Osteoblast (primary cell): ENCODE data around the gene CLEC16A. TPM values are rescaled to one million over a fixed set of nuclear protein-coding genes. Genes with fewer than 3 reads are reported as not detected.

Experiments
- DNase-seq: peaks from one replicate; pipeline ENCODE4 v3.0.0; 2011; ENCODE audit warnings: low spot score, mixed read lengths; ENCODE audit not compliant: insufficient read length; ENCODE audit errors: missing footprints
- H2AFZ ChIP-seq: 2 replicates; pipeline ENCODE4 v1.6.0; 2011; ENCODE audit warnings: mild to moderate bottlenecking, low read length
- H3K27ac ChIP-seq: 2 replicates; pipeline ENCODE4 v1.5.1; 2011; ENCODE audit warnings: mild to moderate bottlenecking, low read depth, low read length, moderate library complexity
- H3K27me3 ChIP-seq: 2 replicates; pipeline ENCODE4 v1.6.0; 2012; ENCODE audit warnings: mild to moderate bottlenecking, control low read depth, inconsistent platforms, low read length, moderate library complexity; ENCODE audit not compliant: insufficient read depth
- H3K36me3 ChIP-seq: 2 replicates; pipeline ENCODE4 v1.5.1; 2011; ENCODE audit warnings: mild to moderate bottlenecking, low read length, control low read depth, moderate library complexity; ENCODE audit not compliant: insufficient read depth
- H3K4me1 ChIP-seq: 2 replicates; pipeline ENCODE4 v1.5.1; 2011; ENCODE audit warnings: mild to moderate bottlenecking, low read length, control low read depth, moderate library complexity; ENCODE audit not compliant: insufficient read depth
- H3K4me2 ChIP-seq: 2 replicates; pipeline ENCODE4 v1.6.0; 2011; ENCODE audit warnings: mild to moderate bottlenecking, low read length; ENCODE audit not compliant: insufficient read depth
- H3K4me3 ChIP-seq: fragments of 200-600 bp; sonication (generic); 3 replicates; pipeline ENCODE4 v1.5.1; 2012; ENCODE audit warnings: mild to moderate bottlenecking, low read length, inconsistent platforms; ENCODE audit not compliant: insufficient read depth
- H3K79me2 ChIP-seq: 2 replicates; pipeline ENCODE4 v1.6.0; 2012; ENCODE audit warnings: mild to moderate bottlenecking, low read length, control low read depth, inconsistent platforms; ENCODE audit not compliant: insufficient read depth
- H3K9me3 ChIP-seq: 2 replicates; pipeline ENCODE4 v1.5.1; 2011; ENCODE audit warnings: low read depth, low read length, control low read depth
- H4K20me1 ChIP-seq: 2 replicates; pipeline ENCODE4 v1.6.0; 2012; ENCODE audit warnings: mild to moderate bottlenecking, low read length, control low read depth; ENCODE audit not compliant: insufficient read depth
- total RNA-seq: library from RNA; depleted of rRNA; stranded (reverse); fragments of >200 nt; gene quantifications from 2 replicates; pipeline ENCODE4 v1.2.3, GENCODE V29; 2012
- TF ChIP-seq, protein P1 (sequence below): IDR thresholded peaks from 2 replicates; pipeline ENCODE4 v1.5.1; 2011; ENCODE audit warnings: mild to moderate bottlenecking, low read depth, low read length, moderate library complexity; ENCODE audit errors: extremely low read depth

Gene CLEC16A
- total RNA-seq, 1 donor = 25.7 TPM

DNA sequence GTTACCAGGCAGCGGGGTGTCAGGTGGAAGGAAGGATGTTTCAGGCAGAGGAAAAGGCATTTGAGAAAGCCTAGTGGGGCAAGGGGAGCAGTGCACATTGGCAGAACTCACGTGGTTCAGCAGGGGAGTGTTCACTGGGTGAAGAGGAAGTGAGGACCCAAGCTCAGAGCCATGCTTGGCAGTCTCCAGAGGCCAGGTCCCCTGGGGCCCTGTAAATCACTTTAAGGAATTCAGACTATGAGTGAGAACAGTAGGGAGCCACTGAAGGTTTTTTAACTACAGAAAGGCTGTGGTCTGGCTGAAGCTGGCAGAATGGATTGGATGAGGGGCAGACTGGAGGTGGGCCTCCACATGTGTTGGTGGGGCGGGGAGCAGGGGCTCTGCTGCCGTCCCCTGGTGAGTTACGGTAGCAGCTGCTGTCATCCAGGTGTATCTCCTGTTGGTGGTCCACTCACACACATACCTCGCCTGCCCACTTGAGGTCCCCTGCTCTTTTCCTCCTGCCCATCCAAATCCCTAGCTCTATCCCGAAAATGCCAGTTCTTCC, 5.1 kb downstream of the CLEC16A start:
- H3K4me3 ChIP-seq = no peak overlapping the region
- H3K9me3 ChIP-seq = no peaks in the 10 kb centered on the region
- TF ChIP-seq, protein P1, sequence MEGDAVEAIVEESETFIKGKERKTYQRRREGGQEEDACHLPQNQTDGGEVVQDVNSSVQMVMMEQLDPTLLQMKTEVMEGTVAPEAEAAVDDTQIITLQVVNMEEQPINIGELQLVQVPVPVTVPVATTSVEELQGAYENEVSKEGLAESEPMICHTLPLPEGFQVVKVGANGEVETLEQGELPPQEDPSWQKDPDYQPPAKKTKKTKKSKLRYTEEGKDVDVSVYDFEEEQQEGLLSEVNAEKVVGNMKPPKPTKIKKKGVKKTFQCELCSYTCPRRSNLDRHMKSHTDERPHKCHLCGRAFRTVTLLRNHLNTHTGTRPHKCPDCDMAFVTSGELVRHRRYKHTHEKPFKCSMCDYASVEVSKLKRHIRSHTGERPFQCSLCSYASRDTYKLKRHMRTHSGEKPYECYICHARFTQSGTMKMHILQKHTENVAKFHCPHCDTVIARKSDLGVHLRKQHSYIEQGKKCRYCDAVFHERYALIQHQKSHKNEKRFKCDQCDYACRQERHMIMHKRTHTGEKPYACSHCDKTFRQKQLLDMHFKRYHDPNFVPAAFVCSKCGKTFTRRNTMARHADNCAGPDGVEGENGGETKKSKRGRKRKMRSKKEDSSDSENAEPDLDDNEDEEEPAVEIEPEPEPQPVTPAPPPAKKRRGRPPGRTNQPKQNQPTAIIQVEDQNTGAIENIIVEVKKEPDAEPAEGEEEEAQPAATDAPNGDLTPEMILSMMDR = no peak
- H3K79me2 ChIP-seq = peaks cover 79% of the 10 kb centered on the region
- H3K27me3 ChIP-seq = no peaks in the 10 kb centered on the region
- no peak overlapping the region for H2AFZ ChIP-seq
- H3K36me3 ChIP-seq = no peaks in the 10 kb centered on the region
- peak overlapping the region; percentile 8 for H3K4me2 ChIP-seq
- H3K27ac ChIP-seq = no peak overlapping the region
- H4K20me1 ChIP-seq = peaks cover 68% of the 10 kb centered on the region
- peak; percentile 81 for DNase-seq
- H3K4me1 ChIP-seq = peaks cover 38% of the 10 kb centered on the region

DNA sequence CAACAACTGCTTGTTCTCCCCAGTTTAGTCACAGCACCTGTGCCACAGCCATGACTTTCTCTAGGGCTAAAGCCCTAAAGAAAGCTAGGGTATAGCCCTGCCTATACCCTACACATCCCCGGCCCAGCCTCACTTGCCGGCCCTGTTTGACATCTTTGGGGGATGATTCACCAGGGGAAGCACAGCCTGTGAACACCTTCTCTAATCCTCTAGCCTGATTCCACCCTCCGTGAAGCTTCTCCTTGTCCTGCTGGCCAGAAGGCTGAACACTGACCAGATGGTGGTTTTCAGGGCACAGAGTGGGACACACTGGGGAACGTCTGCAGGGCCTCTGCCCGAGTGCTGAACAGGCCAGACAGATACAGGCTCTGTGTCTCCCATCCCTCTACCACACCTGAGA, 6.0 kb downstream of the CLEC16A start:
- Histone ChIP-seq H4K20me1 (peaks cover 70% of the 10 kb centered on the region), H3K4me1 (peaks cover 33% of the 10 kb centered on the region), H3K36me3 (no peaks in the 10 kb centered on the region), H3K4me3 (no peak overlapping the region), H3K4me2 (no peak overlapping the region), H3K27ac (no peak overlapping the region), H2AFZ (no peak overlapping the region), H3K27me3 (no peaks in the 10 kb centered on the region), H3K79me2 (peaks cover 79% of the 10 kb centered on the region), H3K9me3 (no peaks in the 10 kb centered on the region)
- DNase-seq = no peak
- TF ChIP-seq, protein P1 = no peak

DNA sequence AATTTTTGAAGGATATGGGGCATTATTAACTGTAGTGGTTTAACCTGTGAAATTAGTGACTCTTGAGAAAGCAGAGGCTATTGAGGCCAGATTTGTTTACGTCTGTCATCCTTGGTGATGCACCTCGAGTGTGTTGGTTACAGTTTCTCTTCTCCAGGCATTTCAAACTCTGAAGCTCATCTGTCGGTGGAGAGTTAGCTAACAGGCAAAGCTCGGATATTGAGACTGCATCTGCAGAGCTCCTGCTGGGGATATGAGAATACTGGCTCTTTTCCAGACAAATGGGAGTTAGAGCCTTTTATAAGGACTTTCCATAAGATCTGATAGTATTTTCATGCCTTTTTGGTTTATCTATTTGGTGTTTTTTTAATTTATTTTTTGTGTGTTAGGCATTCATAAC, 6.7 kb downstream of the CLEC16A start:
- H3K4me1 ChIP-seq = peaks cover 27% of the 10 kb centered on the region
- no peak overlapping the region for H3K4me3 ChIP-seq
- H3K36me3 ChIP-seq = no peaks in the 10 kb centered on the region
- H3K4me2 ChIP-seq = no peak overlapping the region
- H3K27ac ChIP-seq = no peak overlapping the region
- no peaks in the 10 kb centered on the region for H3K27me3 ChIP-seq
- no peak overlapping the region for H2AFZ ChIP-seq
- TF ChIP-seq, protein P1 = no peak
- peaks cover 78% of the 10 kb centered on the region for H3K79me2 ChIP-seq
- peaks cover 67% of the 10 kb centered on the region for H4K20me1 ChIP-seq
- no peak for DNase-seq
- no peaks in the 10 kb centered on the region for H3K9me3 ChIP-seq

DNA sequence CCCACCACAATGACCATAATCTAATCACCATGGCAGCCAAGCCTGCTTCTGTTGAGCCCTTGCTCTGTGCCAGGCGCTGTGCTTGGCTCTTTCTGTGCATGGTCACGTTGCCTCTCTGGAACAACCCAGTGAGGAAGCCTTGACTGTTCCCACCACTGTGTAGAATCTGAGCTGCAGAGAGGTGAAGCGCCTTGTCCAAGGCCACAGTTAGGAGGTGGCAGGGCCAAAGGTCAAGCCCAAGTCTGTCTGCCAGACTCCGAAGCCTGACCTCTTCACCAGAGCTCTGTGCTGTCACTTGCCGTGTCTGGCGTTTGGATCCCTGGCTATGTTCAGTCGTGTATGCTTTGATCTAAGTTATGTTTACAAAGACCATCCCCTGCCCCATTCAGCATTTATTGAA, 10.5 kb downstream of the CLEC16A start:
- Histone ChIP-seq H3K36me3 (peaks cover 6% of the 10 kb centered on the region), H4K20me1 (peaks cover 46% of the 10 kb centered on the region), H3K79me2 (peaks cover 48% of the 10 kb centered on the region), H3K27me3 (no peaks in the 10 kb centered on the region), H3K4me1 (peaks cover 16% of the 10 kb centered on the region), H3K4me2 (no peak overlapping the region), H3K9me3 (no peaks in the 10 kb centered on the region), H3K4me3 (no peak overlapping the region), H2AFZ (no peak overlapping the region), H3K27ac (no peak overlapping the region)
- no peak for DNase-seq
- TF ChIP-seq, protein P1 = no peak
